Measurements from ENCODE around the gene VAV2. TPM values are rescaled to one million over a fixed set of nuclear protein-coding genes. Genes with fewer than 3 reads are reported as not detected.

Gene VAV2
- total and polyA plus RNA-seq, 2 donors: 9.8 to 13.7 TPM

GRCh38 chr9:133986061-133986460, 6.1 kb downstream of the VAV2 start:
- no peak for DNase-seq (ENCODE audit: extremely low spot score)
- H3K4me3 ChIP-seq (ENCODE audit: low read depth, low read length): no peak overlapping the region
- WGBS: 92% methylated on average over 6 of the region's 6 CpGs
- H3K27ac ChIP-seq (ENCODE audit: low read depth): no peak overlapping the region
- H3K4me1 ChIP-seq (ENCODE audit: insufficient read depth): no peaks in the 10 kb centered on the region
- no peaks in the 10 kb centered on the region for H3K36me3 ChIP-seq (ENCODE audit: insufficient read depth)

- Histone ChIP-seq H3K4me3 (ENCODE audit: low read depth, low read length) (no peak overlapping the region), H3K36me3 (ENCODE audit: insufficient read depth) (no peaks in the 10 kb centered on the region), H3K4me1 (ENCODE audit: insufficient read depth) (peaks cover 3% of the 10 kb centered on the region), H3K27ac (ENCODE audit: low read depth) (no peak overlapping the region)
- 78% methylated on average over 25 of the region's 25 CpGs for WGBS
- no peak for DNase-seq (ENCODE audit: extremely low spot score)
These were observed 9.0 kb downstream of the VAV2 start for GRCh38 chr9:133982971-133983720.

DNA sequence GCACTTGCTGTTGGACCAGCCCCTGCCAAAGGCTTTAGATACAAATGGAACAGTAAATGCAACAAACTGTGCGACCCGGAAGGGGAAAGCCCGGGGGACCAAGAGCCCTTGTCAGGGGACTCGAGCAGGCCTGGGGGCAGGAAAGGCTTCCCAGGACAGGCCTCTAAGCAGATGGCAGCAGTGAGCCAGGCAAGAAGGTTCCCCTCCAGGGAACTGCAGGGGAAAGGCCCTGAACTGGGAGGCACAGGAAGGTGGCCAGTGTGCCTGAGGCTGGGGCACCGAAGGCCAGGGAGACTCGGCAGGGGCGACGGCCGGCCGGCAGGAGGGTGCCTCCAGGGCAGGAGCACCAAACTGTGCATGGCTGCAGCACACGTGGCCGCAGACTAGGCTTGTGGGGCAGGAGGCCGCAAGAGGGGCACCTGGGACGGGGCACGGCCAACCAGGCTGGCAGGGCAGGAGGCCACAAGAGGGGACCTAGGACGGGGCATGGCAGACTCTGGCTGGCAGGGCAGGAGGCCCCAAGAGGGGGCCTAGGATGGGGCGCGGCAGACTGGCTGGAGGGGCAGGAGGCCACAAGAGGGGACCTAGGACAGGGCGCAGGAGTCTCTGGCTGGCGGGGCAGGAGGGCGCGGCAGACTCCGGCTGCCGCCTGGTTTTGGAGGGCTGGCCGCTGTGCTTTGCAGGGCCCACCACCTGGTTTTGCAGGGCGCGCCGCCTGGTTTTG, 10.0 kb downstream of the VAV2 start:
- Histone ChIP-seq H3K27ac (ENCODE audit: low read depth) (no peak overlapping the region), H3K36me3 (ENCODE audit: insufficient read depth) (no peaks in the 10 kb centered on the region), H3K4me1 (ENCODE audit: insufficient read depth) (peaks cover 3% of the 10 kb centered on the region), H3K4me3 (ENCODE audit: low read depth, low read length) (no peak overlapping the region)
- no peak for DNase-seq (ENCODE audit: extremely low spot score)
- 82% methylated on average over 28 of the region's 28 CpGs for WGBS

DNA sequence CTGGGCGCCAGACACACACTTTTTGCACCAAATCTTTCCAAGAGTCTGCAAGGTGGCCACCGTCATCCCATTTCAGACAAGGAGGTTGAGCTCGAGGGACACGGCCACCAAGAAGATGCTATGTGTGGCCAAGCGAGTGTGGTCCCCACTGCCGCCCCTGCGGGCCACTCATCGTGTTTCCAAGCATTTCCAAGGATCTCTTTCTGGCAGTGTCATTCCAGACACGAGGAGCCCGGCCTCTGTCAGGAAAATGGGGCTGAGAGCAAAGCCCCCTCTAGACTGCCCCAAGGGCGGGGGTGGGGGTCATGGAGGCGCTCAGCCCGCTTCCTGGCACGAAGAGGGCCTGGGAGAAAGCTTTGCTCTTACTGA, 10.6 kb downstream of the VAV2 start:
- 88% methylated on average over 14 of the region's 14 CpGs for WGBS
- Histone ChIP-seq H3K36me3 (ENCODE audit: insufficient read depth) (no peaks in the 10 kb centered on the region), H3K4me1 (ENCODE audit: insufficient read depth) (peaks cover 3% of the 10 kb centered on the region), H3K4me3 (ENCODE audit: low read depth, low read length) (no peak overlapping the region), H3K27ac (ENCODE audit: low read depth) (no peak overlapping the region)
- DNase-seq (ENCODE audit: extremely low spot score): no peak

GRCh38 chr9:133980864-133981588, 11.1 kb downstream of the VAV2 start:
- Histone ChIP-seq H3K4me1 (ENCODE audit: insufficient read depth) (peaks cover 3% of the 10 kb centered on the region), H3K4me3 (ENCODE audit: low read depth, low read length) (no peak overlapping the region), H3K27ac (ENCODE audit: low read depth) (no peak overlapping the region), H3K36me3 (ENCODE audit: insufficient read depth) (no peaks in the 10 kb centered on the region)
- DNase-seq (ENCODE audit: extremely low spot score): no peak
- 92% methylated on average over 25 of the region's 25 CpGs for WGBS

DNA sequence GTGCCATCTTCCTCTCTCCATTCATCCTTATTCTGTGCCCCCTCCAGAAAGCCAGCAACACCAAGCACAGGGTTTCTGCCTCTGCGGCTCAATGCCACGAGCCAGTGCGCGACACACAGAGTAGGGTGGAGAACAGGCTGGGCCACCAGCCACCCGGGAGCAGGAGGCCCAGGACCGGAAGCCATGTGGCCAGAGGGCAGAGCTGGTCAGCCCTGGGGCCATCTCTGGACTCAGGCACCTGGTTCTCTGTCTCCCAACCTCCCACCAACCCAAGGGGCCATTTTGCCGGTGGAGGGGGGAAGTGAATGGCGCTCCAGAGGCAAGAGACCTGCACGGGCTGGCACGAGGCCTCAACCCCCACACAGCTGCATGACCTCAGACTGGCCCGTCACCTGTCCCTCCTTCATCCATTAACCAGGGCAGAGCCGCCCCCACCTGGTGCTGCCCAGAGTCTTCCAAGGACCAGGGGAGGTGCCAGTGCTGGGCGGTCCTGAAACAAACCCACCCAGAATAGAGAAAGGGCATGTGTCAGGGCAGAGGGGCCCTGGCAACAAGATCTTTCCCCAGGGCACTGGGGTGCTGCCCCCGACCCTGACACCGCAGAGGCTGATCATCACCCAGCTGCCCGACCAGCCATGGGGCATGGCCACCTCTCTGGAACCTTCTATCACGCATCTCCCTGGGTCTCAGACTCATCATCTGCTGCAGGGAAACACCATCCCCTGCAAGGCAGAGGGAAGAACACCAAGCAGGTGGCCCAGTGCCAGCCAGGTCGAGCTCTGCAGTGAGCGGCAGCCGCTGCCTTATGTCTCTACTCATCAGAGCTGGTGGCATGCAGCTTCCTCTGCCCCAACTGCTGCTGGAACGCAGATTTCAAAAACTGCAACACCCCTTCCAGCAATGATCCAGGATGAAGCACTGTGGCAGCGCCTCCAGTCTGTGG, 11.9 kb downstream of the VAV2 start:
- H3K4me3 ChIP-seq (ENCODE audit: low read depth, low read length): no peak overlapping the region
- no peaks in the 10 kb centered on the region for H3K36me3 ChIP-seq (ENCODE audit: insufficient read depth)
- 81% methylated on average over 22 of the region's 22 CpGs for WGBS
- no peak overlapping the region for H3K27ac ChIP-seq (ENCODE audit: low read depth)
- DNase-seq (ENCODE audit: extremely low spot score): no peak
- H3K4me1 ChIP-seq (ENCODE audit: insufficient read depth): peaks cover 3% of the 10 kb centered on the region

- H3K27ac ChIP-seq (ENCODE audit: low read depth): peak overlapping the region; percentile 25
- H3K4me1 ChIP-seq (ENCODE audit: insufficient read depth): peaks cover 3% of the 10 kb centered on the region
These were observed 12.7 kb downstream of the VAV2 start for GRCh38 chr9:133979273-133979920.

DNA sequence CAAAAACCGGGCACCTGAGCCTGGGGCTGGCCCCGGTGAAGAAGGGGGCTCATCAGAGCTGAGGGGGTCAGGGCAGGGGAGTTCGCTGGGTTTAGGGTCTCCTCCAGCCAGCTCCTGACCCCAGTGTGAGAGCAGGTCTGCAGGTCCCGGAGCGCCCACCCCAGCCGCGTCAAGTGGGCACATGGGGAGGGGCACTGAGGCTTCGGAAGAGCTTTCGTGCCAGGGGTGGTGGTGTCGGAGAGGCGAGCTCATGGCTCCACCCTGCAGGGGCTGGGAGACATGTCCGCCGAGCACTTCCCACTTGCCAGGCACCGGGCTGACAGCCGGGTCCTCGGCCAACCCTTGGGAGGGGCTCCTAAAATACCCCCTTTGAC, 13.2 kb downstream of the VAV2 start:
- H3K4me1 ChIP-seq (ENCODE audit: insufficient read depth): peaks cover 3% of the 10 kb centered on the region
- no peaks in the 10 kb centered on the region for H3K36me3 ChIP-seq (ENCODE audit: insufficient read depth)
- DNase-seq (ENCODE audit: extremely low spot score): no peak
- H3K4me3 ChIP-seq (ENCODE audit: low read depth, low read length): no peak overlapping the region
- peak overlapping the region; percentile 25 for H3K27ac ChIP-seq (ENCODE audit: low read depth)
- 37% methylated on average over 16 of the region's 16 CpGs for WGBS

More at GRCh38 chr9:133979273-133979920, 12.7 kb downstream of the VAV2 start:
- H3K36me3 ChIP-seq (ENCODE audit: insufficient read depth): no peaks in the 10 kb centered on the region
- no peak for DNase-seq (ENCODE audit: extremely low spot score)
- H3K4me3 ChIP-seq (ENCODE audit: low read depth, low read length): no peak overlapping the region
- WGBS: 22% methylated on average over 37 of the region's 37 CpGs

GRCh38 chr9:133978226-133978898, 13.8 kb downstream of the VAV2 start:
- DNase-seq (ENCODE audit: extremely low spot score): no peak

GRCh38 chr9:133977421-133978201, 14.5 kb downstream of the VAV2 start:
- H3K4me1 ChIP-seq (ENCODE audit: insufficient read depth): peaks cover 3% of the 10 kb centered on the region
- no peak for DNase-seq (ENCODE audit: extremely low spot score)
- WGBS: 94% methylated on average over 26 of the region's 26 CpGs

More at GRCh38 chr9:133978226-133978898, 13.8 kb downstream of the VAV2 start:
- Histone ChIP-seq H3K4me1 (ENCODE audit: insufficient read depth) (peaks cover 3% of the 10 kb centered on the region), H3K4me3 (ENCODE audit: low read depth, low read length) (no peak overlapping the region), H3K27ac (ENCODE audit: low read depth) (no peak overlapping the region), H3K36me3 (ENCODE audit: insufficient read depth) (no peaks in the 10 kb centered on the region)
- 82% methylated on average over 13 of the region's 13 CpGs for WGBS

GRCh38 chr9:133976887-133977286, 15.2 kb downstream of the VAV2 start:
- H3K4me1 ChIP-seq (ENCODE audit: insufficient read depth): peaks cover 3% of the 10 kb centered on the region
- DNase-seq (ENCODE audit: extremely low spot score): no peak
- no peaks in the 10 kb centered on the region for H3K36me3 ChIP-seq (ENCODE audit: insufficient read depth)
- H3K27ac ChIP-seq (ENCODE audit: low read depth): no peak overlapping the region
- H3K4me3 ChIP-seq (ENCODE audit: low read depth, low read length): no peak overlapping the region
- WGBS: 75% methylated on average over 9 of the region's 9 CpGs

More at GRCh38 chr9:133977421-133978201, 14.5 kb downstream of the VAV2 start:
- no peaks in the 10 kb centered on the region for H3K36me3 ChIP-seq (ENCODE audit: insufficient read depth)
- no peak overlapping the region for H3K4me3 ChIP-seq (ENCODE audit: low read depth, low read length)
- no peak overlapping the region for H3K27ac ChIP-seq (ENCODE audit: low read depth)

Measured in urinary bladder (tissue), 4 donors.